Coronary artery (tissue), 2 donors: ENCODE data around the gene FRMPD4.

Experiments
- DNase-seq: peaks from one replicate; pipeline ENCODE4 v3.0.0-alpha.2; 2017; ENCODE audit warnings: low spot score
- H3K27ac ChIP-seq, 2 donors: fragments of 200-600 bp; sonication (generic); one replicate each; pipeline ENCODE4 v1.5.1; 2016 to 2019
- H3K4me3 ChIP-seq: fragments of 200-600 bp; sonication (generic); 2 replicates; pipeline ENCODE4 v1.5.1; 2016; ENCODE audit warnings: mild to moderate bottlenecking, moderate library complexity
- TF ChIP-seq, protein P1 (sequence below): fragments of 200-600 bp; sonication (generic); IDR thresholded peaks from one replicate; pipeline ENCODE4 v1.5.1; 2019; ENCODE audit warnings: antibody characterized with exemption

FRMPD4 gene

DNA sequence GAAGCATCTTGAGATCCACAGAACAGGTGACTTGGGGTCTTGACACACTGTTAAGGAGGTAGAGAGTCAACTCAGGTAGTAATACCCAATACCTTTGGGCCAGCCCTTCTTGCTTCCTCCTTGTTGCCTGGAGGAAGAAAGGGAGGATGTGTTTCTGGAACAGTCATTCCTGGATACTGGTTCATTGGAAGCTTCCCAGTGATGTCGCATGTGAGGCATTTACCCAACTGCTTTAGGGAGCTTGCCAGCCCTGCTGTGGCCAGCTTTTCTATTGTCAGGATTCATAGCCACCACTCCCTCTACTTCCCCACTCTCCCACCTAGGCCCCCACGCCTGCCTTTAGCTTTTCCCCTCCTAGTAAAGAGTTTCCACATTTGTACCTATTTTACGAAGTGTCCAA is 342.7 kb downstream of the FRMPD4 start:
- H3K27ac ChIP-seq, result no peak overlapping the region

DNA sequence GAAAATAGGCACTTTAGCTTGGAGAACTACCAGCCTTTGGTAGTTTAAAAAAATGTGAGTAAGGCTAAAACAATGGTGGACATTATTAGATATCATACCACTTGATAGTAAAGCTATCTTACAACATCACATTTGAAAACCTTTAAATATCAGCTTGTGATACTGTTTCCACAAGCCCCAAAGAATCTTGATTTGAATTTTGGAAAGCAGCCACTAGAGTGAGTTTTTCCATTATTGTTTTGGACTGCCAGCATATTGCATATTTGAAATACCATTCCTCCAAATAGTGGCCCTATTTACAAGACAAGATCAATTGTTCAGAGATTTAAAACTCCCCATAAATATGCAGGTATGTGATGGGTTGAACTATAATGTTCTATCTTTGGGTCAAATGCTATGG is 349.9 kb downstream of the FRMPD4 start:
- TF ChIP-seq, protein P1, sequence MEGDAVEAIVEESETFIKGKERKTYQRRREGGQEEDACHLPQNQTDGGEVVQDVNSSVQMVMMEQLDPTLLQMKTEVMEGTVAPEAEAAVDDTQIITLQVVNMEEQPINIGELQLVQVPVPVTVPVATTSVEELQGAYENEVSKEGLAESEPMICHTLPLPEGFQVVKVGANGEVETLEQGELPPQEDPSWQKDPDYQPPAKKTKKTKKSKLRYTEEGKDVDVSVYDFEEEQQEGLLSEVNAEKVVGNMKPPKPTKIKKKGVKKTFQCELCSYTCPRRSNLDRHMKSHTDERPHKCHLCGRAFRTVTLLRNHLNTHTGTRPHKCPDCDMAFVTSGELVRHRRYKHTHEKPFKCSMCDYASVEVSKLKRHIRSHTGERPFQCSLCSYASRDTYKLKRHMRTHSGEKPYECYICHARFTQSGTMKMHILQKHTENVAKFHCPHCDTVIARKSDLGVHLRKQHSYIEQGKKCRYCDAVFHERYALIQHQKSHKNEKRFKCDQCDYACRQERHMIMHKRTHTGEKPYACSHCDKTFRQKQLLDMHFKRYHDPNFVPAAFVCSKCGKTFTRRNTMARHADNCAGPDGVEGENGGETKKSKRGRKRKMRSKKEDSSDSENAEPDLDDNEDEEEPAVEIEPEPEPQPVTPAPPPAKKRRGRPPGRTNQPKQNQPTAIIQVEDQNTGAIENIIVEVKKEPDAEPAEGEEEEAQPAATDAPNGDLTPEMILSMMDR, result no peak
- Histone ChIP-seq H3K27ac (no peak overlapping the region), H3K4me3 (no peak overlapping the region)
- no peak for DNase-seq

More for the DNA sequence above, 342.7 kb downstream of the FRMPD4 start:
- TF ChIP-seq, protein P1, result no peak
- DNase-seq, result no peak
- no peak overlapping the region for H3K4me3 ChIP-seq

DNA sequence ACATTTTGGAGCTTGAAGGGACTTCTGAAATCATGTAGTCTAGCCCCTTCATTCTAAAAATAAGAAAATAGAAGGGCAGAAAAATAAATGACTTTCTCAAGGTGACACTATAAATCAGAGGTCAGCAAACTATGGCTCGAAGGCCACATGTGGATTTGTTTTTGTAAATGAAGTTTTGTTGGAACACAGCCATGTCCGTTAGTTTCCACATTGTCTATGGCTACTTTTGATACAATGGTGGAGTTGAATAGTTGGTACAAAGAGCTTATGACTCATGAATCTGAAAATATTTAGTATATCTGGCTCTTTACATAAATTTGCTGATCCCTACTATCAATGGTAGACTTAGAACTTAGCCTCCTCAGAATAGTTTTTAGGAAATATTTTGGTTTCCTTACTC is 350.5 kb downstream of the FRMPD4 start:
- DNase-seq, result no peak
- TF ChIP-seq, protein P1, result no peak
- no peak overlapping the region for H3K27ac ChIP-seq
- no peak overlapping the region for H3K4me3 ChIP-seq

DNA sequence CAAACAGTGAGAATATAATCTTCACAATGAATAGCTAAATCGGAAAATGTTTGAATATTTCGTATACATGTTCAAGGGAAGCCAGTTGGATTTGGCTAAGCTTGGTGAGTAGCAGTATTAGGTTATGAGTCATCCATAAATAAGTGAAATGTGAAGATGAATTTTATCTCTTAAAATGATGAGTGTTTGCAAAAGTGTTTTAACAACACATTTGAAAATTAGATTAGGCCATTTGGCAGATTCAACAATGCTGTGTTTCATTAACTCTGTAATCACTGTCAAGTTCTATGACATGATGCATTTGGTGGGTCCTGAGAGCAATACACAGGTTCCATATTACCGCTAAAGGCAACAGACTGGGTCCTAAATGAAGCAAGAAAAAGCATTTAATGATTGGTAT is 351.1 kb downstream of the FRMPD4 start:
- DNase-seq, result no peak
- no peak overlapping the region for H3K27ac ChIP-seq
- TF ChIP-seq, protein P1, result no peak
- H3K4me3 ChIP-seq, result no peak overlapping the region

DNA sequence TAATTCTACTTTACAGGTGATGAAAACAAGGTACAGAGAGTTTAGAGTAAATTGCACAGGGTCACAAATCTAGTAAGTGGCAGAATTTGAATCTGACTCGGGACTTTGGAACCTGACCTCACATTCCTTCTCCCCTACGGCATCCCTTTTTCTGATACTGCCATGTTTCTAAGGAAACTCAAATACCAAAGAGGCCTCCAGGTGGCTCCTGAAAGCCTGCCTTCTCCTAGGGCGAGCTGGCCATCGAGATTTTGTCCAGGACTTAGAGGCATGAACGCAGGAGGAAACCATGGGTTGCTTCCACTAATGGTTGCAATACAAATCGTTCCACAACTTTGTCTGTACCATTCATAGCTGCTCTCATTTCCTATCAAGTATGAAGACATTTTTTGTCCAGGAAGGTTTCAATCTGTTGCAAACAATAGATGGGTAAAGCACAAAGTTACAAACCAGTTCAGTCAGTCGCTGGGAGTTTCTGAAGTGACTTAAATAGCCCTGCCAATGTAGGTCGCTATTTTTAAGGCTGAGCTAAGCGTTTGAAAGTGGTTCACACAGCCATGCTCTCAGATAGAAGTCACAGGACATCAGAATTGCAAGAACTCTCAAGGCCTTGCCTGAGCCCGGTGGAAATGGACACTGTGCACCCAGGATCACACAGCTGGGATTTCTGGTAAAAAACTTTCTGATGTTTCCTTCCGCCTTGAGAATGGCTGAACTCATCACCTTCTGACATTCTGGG is 356.3 kb downstream of the FRMPD4 start:
- no peak overlapping the region for H3K27ac ChIP-seq
- DNase-seq, result no peak
- TF ChIP-seq, protein P1, result no peak
- no peak overlapping the region for H3K4me3 ChIP-seq

DNA sequence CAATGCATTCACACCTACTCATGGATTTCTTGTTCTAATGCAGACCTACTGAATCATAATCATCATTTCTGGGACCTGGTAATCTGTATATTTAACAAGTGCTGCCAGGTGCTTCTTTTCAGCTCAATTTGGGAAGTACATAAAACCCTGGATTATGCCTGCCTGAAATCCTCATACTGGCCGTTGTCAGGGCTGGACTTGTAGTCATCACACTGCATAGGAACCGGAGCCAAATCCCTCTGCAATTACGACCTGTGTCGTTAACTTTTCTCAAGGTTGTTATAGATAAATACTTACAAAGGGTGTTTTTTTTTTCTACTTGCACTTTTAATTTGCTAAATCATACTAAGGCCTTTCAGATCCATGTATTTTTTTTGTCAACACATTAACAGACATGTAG is 358.1 kb downstream of the FRMPD4 start:
- TF ChIP-seq, protein P1, result no peak
- no peak overlapping the region for H3K27ac ChIP-seq
- no peak for DNase-seq
- H3K4me3 ChIP-seq, result no peak overlapping the region

DNA sequence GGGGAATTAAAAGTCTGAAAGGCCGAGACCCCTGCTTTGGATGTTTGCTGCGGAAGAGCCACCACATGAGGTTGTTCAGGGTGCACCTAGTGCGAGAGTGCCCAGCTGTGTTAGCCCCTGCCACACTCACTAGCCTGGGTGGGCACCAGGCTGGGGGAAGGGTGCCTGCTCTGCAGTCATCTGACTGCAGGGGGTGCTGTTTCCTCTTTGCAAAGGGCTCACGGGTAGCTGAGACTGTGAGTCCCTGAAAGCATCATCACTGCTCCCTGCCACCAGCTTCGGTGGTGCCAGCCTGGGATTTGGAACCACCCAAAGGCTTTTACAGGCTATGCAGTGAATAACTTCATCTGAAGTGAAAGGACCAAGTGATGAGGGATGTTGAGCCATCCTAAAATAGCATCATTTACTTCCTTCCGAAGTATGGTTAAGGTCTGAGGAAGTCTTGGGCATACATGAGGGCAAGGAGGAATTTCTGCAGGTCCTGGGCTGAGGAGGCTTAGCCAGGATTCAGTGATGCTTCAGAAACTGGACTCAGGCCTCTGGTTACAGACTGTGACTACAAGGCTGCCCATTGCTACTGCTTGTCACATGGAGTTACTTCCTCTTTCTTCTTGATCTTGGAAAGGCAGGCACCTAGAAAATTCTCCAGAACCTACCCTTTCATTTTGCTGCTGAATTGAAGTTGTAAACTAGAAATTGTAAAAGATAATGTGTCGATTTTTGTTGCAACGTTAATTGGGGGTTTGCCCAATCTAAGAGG is 359.7 kb downstream of the FRMPD4 start:
- Histone ChIP-seq H3K4me3 (no peak overlapping the region), H3K27ac (no peak overlapping the region)
- TF ChIP-seq, protein P1, result no peak
- DNase-seq, result no peak
